Thyroid gland (tissue), 4 donors: ENCODE data around the gene SMIM29.

ENCODE experiments used
- CTCF ChIP-seq, 6 experiments: fragments of 200-600 bp in 3 of 6; fragments of 450-650 bp in 3 of 6; sonication (generic) in 3 of 6; IDR thresholded peaks; one replicate each; pipeline ENCODE4 v1.5.1; 2016 to 2019; ENCODE audit warnings: antibody characterized with exemption in 6 of 6, mild to moderate bottlenecking in 2 of 6, inconsistent platforms in 1 of 6, moderate library complexity in 1 of 6
- POLR2A ChIP-seq, 2 donors: fragments of 450-650 bp; IDR thresholded peaks; one replicate each; pipeline ENCODE4 v1.6.1; 2017; ENCODE audit warnings: antibody characterized with exemption in 2 of 2, mild to moderate bottlenecking in 2 of 2, moderate library complexity in 1 of 2

GRCh38 chr6:34243131-34243771, 5.6 kb downstream of the SMIM29 start:
- no peak for TF ChIP-seq CTCF (IDR thresholded peaks at IDR 0.05)
- no peak for TF ChIP-seq POLR2A (IDR thresholded peaks at IDR 0.05)
